BJ (cell line): ENCODE data around the gene SLC5A8. TPM values are rescaled to one million over a fixed set of nuclear protein-coding genes. Genes with fewer than 3 reads are reported as not detected.

Source experiments
- CTCF ChIA-PET: fragments of 350-600 bp; formaldehyde crosslinking; extraction: SDS; loops from one replicate; lab custom pipeline; 2021; ENCODE audit warnings: antibody characterized with exemption, inconsistent platforms; lab: Yijun Ruan, JAX
- POLR2A ChIA-PET: fragments of 300-600 bp; sonication (Branson Sonifier 250); formaldehyde crosslinking; extraction: SDS; loops from one replicate; lab custom pipeline; 2021; ENCODE audit warnings: antibody characterized with exemption; lab: Charles Lee
- DNase-seq: peaks from one replicate; pipeline ENCODE4 v3.0.0-alpha.2; 2011; ENCODE audit warnings: low read depth
- H3K27me3 ChIP-seq: 2 replicates; pipeline ENCODE4 v1.6.0; 2011; ENCODE audit warnings: low read length; ENCODE audit not compliant: control insufficient read depth, insufficient read depth
- H3K36me3 ChIP-seq: 2 replicates; pipeline ENCODE4 v1.5.1; 2011; ENCODE audit warnings: low read length; ENCODE audit not compliant: control insufficient read depth, insufficient read depth
- H3K4me3 ChIP-seq: 2 replicates; pipeline ENCODE4 v1.5.1; 2011; ENCODE audit warnings: low read depth, mild to moderate bottlenecking, control low read depth, low read length
- polyA plus RNA-seq: library from polyadenylated mRNA; depleted of rRNA; stranded (reverse); fragments of >200 nt; gene quantifications from 2 replicates; pipeline ENCODE4 v1.2.3, GENCODE V29; 2011
- TF ChIP-seq, protein P1 (sequence below): IDR thresholded peaks from 2 replicates; pipeline ENCODE4 v1.5.1; 2011; ENCODE audit warnings: low read depth, mild to moderate bottlenecking, control low read depth, inconsistent platforms, low read length, moderate library complexity; ENCODE audit not compliant: insufficient read depth

Gene SLC5A8
- polyA plus RNA-seq, 1 experiment: not detected

DNA sequence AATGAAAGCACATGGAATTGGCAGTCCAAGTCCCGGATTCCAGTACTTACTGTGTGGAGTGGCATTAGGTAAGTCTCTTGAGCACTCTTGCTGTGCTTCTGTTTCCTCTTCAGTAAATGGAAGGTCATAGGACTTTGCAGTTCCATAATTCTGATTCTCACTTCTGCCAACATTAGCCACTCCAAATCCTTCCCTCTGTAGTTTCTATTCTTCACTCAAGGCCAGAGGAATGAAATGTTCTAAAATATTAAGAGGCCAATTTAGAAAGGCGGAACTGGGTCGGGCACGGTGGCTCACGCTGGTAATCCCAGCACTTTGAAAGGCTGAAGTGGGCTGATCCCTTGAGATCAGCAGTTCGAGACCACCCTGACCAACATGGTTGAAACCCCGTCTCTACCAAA lies 19.8 kb upstream of the SLC5A8 start:
- Histone ChIP-seq H3K36me3 (no peaks in the 10 kb centered on the region), H3K4me3 (no peak overlapping the region), H3K27me3 (no peaks in the 10 kb centered on the region)
- CTCF ChIA-PET: no interaction called here
- POLR2A ChIA-PET: no interaction called here
- no peak for DNase-seq
- TF ChIP-seq, protein P1, sequence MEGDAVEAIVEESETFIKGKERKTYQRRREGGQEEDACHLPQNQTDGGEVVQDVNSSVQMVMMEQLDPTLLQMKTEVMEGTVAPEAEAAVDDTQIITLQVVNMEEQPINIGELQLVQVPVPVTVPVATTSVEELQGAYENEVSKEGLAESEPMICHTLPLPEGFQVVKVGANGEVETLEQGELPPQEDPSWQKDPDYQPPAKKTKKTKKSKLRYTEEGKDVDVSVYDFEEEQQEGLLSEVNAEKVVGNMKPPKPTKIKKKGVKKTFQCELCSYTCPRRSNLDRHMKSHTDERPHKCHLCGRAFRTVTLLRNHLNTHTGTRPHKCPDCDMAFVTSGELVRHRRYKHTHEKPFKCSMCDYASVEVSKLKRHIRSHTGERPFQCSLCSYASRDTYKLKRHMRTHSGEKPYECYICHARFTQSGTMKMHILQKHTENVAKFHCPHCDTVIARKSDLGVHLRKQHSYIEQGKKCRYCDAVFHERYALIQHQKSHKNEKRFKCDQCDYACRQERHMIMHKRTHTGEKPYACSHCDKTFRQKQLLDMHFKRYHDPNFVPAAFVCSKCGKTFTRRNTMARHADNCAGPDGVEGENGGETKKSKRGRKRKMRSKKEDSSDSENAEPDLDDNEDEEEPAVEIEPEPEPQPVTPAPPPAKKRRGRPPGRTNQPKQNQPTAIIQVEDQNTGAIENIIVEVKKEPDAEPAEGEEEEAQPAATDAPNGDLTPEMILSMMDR: no peak

DNA sequence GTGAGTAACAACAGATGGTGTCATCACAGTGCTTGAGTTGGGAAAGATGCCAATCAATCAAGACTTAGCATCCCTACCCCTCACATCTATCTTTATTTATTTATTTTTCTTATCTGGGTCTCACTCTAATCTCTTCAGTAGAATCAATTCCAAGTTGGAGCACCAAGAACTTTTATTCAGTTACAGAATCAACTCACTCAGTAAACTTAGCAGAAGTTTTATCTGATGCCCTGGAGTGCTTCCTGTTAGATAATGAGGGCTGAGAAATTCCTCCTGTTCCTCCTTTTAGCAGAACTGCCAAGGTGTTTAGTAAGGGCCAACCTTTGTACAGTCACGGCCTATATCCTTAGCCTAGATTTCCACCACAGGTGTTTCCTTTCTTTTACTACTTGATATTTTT lies 11.3 kb upstream of the SLC5A8 start:
- CTCF ChIA-PET: no interaction called here

DNA sequence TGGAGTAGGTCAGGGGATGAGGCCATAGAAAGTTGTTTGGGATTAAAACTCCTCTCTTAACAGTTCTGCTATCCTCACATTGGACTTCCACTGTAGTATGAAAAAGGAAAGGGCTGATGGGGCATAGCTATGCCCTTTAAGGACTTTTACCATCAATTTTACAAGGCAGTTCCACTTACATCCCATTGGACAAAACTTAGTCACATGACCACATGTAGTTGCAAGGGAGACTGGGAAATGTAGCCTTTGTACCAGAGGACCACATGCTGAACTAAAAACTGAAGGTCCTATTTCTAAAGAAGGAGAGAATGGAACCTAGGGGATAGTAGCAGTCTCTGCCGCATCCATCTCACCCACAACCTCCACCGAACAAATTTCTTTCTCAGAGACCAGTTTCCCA lies 6.8 kb upstream of the SLC5A8 start:
- TF ChIP-seq, protein P1: no peak

More for the DNA sequence above, 11.3 kb upstream of the SLC5A8 start:
- POLR2A ChIA-PET: no interaction called here
- TF ChIP-seq, protein P1: no peak
- no peak for DNase-seq
- peaks cover 2% of the 10 kb centered on the region; the same call in 1 of the 2 replicates for H3K27me3 ChIP-seq
- no peaks in the 10 kb centered on the region for H3K36me3 ChIP-seq
- H3K4me3 ChIP-seq: no peak overlapping the region

DNA sequence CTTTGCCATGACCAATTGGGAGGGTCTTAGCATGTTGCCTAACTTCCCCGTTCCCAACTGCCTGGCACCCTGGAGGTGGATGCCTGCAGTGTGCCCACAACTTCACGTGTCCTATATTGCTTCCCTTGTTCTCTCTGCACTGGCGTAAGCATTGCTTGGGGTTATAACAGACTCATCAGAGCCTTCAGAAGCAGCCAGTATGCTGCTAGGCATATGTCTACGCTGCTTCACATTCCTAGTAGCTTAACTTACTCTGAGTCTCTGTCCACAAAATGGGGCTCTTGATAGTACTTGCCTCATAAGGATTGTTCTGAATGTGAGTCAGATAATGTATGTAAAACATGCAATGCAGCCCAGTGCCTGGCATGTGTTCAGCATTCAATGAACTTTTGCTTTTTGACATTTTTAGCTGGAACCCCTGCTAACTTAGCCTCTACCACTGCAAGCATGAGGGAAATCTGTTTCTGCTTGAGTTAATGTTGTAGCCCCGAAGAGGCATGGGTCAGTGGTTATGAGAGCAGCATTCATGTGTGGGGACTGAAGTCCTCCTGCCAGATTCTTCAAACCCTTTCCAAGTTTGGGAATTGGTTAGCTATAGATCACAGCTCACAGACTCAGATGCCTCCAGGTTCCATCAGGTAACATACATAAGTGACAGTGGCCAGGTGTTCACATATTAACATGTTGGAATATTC lies 2.8 kb downstream of the SLC5A8 start:
- Histone ChIP-seq H3K4me3 (no peak overlapping the region), H3K36me3 (no peaks in the 10 kb centered on the region), H3K27me3 (peaks cover 11% of the 10 kb centered on the region)
- ChIA-PET CTCF (no interaction called here), POLR2A (no interaction called here)
- TF ChIP-seq, protein P1: no peak
- no peak for DNase-seq

More for the DNA sequence above, 6.8 kb upstream of the SLC5A8 start:
- ChIA-PET CTCF (interaction anchor here (0.7 kb wide), 1 partner anchor 15 kb away, joined by 3 read pairs; no protein-coding TSS in a partner anchor), POLR2A (no interaction called here)
- DNase-seq: no peak
- Histone ChIP-seq H3K36me3 (no peaks in the 10 kb centered on the region), H3K4me3 (no peak overlapping the region), H3K27me3 (peaks cover 2% of the 10 kb centered on the region; the same call in 1 of the 2 replicates)

DNA sequence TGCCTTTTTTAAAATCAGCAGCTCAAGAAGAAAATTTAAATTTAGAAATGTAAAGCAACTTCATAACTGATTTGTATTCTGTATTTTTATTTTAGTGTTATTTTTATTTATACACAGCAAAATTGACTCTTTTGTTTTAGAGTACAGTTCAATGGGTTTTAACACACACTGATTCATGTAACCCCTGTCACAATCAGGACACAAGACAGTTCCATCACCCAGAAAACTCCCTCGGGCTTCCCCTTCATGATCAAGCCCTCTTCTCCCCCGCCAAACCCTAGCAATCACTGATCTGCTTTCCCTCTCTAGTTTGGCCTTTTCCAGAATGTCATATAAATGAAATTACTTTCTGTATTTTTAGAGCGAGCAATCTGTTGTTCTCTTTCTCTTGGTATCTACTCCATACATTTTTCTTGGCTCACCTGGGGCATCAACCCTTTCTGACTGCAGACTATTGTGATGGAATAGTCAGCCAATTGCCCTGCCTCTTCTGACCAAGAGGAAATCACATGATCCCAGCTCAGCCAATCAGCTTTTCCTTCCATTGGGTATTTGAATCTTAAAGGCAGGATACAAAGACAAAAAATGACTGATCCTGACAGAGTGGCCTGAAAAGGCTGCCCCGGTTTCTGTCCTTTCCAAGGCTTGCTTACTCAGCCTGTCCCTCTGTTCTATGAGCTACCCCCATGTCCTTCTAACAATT lies 5.3 kb downstream of the SLC5A8 start:
- no peak overlapping the region for H3K4me3 ChIP-seq
- CTCF ChIA-PET: interaction anchor here (0.6 kb wide), 1 partner anchor 9 kb away, joined by 4 read pairs; no protein-coding TSS in a partner anchor
- DNase-seq: no peak

More for the DNA sequence above, 5.3 kb downstream of the SLC5A8 start:
- Histone ChIP-seq H3K27me3 (peaks cover 6% of the 10 kb centered on the region), H3K36me3 (no peaks in the 10 kb centered on the region)
- TF ChIP-seq, protein P1: no peak
- POLR2A ChIA-PET: no interaction called here
